Skin of body (tissue), 2 donors: ENCODE measurements around the gene ST8SIA1. TPM values are rescaled to one million over a fixed set of nuclear protein-coding genes. Genes with fewer than 3 reads are reported as not detected.
A peak's percentile ranks its signal among the peaks of the same experiment; 100 is the strongest.

Experiments used
- DNase-seq: peaks from one replicate; lab custom pipeline; 2025; lab: John Stamatoyannopoulos, UW
- total RNA-seq: library from RNA; depleted of rRNA; stranded (reverse); fragments of >200 nt; gene quantifications from one replicate; pipeline ENCODE4 v1.2.3, GENCODE V29; 2014

Gene ST8SIA1
- total RNA-seq, 1 donor from 2014 or later, result 6.0 TPM

GRCh38 chr12:22332202-22332601, 2.3 kb downstream of the ST8SIA1 start:
- DNase-seq, result peak; percentile 28

DNA sequence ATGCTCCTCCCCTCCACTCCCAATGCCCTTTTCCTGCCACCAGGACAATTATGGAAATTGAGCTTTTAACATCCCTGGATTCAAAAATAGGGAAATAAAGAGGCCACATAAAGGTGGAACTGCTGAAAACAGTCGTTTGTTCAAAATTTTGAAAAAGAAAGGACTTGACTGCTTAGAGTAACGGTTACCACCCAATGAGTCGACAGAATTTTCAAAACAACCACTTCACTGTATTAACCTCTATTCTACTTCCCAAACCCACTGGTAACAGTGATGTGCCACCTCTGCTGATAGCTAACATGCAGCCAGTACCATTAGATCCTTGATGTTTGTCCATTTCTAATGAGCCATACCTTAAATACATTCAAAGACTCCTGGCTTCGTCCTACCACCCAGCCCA, 4.9 kb downstream of the ST8SIA1 start:
- no peak for DNase-seq

GRCh38 chr12:22325218-22325617, 9.3 kb downstream of the ST8SIA1 start:
- DNase-seq, result no peak

DNA sequence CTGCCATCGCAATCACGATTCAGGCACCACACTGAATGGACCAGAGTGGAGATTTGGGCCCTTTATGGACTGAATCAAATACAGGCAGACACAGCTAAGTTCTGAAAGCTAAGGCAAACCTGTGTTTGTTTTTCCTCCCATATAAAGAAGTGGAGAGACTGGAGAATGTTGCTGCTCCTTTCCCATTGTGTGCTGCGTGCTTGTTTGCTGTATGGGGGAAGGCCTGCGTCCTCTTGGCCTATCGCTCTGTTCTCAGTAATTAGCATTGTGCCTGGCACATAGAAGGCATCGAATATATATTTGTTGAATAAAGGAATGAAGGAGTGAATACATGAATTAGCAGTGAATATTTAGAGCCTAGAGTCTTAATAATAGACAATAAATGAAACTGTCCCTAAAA, 12.4 kb downstream of the ST8SIA1 start:
- DNase-seq, result no peak

- no peak for DNase-seq
Measured at GRCh38 chr12:22321638-22322037, 12.9 kb downstream of the ST8SIA1 start.

DNA sequence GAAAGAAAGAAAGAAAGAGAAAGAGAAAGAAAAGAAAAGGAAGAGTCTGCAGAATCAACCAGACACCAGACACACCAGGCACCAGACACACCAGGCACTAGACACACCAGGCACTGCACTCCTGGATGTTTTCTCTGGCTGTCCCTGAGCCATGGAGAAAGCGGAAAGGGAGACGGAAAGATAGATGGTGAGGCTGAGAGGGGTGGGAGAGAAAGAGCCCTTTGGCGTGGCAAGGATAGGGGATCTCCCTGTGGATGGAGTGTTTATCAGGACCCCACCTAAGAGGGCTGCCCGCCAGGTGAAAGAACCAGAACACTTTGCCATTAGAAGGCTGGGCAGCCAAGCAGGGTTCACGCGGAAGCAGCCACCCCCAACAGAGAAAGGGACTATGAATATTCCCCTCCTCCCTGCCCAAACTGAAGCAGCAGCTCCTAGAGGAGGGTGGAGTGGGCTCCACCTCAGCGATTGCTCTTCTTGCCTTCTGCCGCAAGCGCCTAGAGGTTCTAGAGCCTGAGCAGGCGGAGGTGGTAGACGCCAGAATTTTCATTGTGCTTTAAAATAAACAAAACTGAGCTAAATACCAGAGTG, 13.4 kb downstream of the ST8SIA1 start:
- no peak for DNase-seq

DNA sequence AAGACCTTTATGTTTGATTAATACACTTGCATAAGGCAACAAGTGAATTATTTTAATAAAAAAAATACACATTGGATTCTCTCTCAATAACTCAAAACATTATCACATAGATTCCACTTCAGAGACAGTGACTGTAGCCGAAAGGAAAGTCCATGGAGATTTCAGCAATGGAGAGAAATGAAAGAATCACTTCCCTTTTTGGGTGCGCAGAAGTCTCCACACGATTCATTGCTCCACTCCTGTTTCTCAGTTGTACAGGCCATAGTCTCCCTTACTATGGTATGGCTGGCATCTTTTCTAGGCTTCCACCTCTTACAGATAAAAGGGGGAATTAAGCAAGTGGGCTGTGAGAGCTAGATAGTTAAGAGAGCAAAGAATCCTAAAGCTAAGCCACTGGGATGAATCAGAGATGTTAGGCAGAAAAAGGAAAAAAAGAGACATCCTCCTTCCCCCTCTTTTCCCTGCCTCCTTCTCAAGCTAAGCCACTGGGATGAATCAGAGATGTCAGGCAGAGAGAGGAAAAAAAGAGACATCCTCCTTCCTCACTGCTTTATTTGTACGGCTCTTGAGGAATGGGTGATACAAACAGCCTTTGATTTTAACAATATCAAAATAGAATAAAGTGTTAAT, 16.3 kb downstream of the ST8SIA1 start:
- no peak for DNase-seq

- DNase-seq, result no peak
Measured at GRCh38 chr12:22313963-22314330, 20.6 kb downstream of the ST8SIA1 start.

DNA sequence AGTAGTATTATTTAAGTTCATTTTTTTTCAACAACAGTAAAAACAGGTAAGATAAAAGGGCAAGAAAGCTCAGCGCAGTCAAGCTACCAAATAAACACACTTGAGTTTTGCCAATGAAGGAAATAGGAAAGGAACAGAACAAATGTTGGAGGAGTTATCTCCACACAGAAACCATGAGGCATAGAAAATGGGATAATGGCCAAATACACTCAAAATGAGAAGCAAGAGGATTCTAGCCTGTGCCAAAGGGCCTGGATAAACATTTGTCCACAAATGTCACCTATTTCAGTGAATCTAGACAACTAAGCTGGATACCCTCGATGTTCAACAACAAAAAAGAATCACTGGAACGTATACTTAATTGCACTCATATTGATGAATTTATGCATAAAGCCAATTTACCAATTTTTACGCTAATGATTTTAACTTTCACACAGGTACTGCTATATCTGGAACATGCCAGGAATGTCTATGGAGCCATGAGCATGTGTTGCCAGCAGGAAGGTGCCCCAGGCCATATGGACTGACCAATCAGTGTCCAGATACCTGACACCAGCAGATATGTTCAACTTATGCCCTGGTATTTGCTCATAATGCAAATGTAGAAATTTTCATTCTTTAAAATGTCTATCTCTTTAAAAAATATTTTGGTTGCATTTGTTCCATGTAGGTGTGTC, 21.1 kb downstream of the ST8SIA1 start:
- DNase-seq, result no peak

GRCh38 chr12:22312336-22312735, 22.2 kb downstream of the ST8SIA1 start:
- DNase-seq, result peak; percentile 88

DNA sequence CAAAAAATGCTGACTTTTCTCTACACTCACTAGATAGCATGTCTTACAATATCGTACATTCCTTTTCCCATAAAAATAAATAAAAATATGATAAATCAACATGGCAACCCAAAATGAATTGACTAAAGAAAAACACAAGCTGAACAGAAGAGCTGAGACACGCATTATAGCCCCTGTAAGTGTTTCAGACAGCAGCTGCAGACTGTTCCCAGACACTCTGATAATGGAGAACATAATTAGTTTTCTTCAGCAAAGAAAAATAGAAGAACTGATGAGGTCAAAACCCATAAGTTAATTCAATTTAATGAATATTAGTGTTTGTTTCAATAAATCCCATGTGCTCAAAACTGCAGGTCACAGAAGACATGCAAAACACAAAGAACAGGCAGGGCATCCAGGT, 23.8 kb downstream of the ST8SIA1 start:
- no peak for DNase-seq

- no peak for DNase-seq
Measured at GRCh38 chr12:22310275-22310674, 24.2 kb downstream of the ST8SIA1 start.

DNA sequence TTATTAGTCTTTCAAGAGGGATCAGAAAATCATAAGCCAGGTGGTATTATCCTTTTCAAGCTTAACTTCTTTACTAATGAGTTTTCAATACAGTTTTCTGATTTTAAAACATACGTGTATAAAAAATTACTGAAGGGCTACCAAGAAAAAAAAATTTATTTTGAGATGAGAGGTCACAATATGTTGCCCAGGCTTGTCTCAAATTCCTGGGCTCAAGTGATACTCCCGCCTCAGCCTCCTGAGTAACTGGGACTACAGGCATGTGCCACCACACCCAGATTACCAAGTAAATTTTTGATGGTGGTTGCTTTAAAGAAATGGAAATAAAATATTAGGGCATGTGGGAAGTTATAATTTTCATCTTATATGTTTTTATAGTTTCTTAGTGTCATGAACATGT, 26.7 kb downstream of the ST8SIA1 start:
- DNase-seq, result no peak

DNA sequence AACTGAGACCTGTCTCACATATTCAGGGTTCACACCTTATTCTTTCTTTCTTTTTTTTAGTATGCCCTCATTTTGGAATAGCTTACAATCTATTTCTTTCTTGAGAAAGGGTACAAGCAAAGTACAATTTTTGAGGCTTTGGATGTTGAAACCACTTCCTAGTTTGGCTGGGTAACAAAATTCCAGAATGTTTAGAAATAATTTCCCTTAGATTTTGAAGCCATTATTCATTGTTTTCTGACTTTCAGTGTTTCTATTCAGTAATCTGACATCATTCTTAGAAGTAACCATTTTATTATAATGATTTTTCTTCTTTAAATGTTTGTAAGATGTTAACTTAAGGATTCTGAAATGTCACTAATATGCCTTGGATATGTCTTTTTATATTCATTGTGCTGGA, 28.2 kb downstream of the ST8SIA1 start:
- no peak for DNase-seq

DNA sequence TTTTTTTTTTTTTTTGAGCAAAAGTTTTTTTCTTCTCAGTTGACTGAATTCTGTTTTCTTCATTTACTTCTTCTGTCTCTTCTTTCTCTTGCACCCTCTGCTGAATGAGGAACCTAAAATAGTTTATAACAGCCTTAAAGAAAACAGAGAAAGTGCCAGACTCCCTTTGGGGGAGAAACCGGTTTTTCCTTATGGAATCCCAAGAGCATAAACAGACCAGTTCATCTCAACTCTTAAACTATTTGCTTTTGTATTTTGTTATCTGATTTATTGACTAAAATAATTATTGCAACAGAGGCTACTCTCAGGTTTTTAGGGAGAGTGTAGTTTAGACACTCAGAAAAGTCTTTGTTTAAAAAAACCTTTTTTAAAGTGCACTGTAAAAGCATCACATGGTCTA, 30.2 kb downstream of the ST8SIA1 start:
- DNase-seq, result no peak

- no peak for DNase-seq
Measured at GRCh38 chr12:22299294-22299912, 35.1 kb downstream of the ST8SIA1 start.

- no peak for DNase-seq
Measured at GRCh38 chr12:22289250-22289649, 45.3 kb downstream of the ST8SIA1 start.

GRCh38 chr12:22287776-22288621, 46.5 kb downstream of the ST8SIA1 start:
- DNase-seq, result no peak

DNA sequence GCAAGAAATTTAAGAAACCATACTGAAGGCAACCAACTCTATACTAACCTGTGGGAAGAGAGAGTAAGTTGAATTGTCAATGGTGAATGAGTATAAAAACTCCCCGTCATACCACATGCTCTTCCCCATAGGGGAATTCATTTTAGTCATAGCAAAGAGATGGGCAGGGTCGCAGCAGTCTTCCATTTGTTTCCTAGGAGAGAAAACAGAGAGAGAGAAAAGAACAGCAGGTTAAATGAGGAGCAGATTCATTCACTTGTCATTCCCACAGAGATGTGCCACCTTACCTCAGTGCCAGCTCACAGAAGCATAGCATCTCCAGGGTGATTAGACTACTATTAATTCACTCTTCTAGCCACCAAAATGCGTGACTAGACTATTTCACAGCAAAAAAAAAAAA, 47.4 kb downstream of the ST8SIA1 start:
- no peak for DNase-seq

- no peak for DNase-seq
Measured at GRCh38 chr12:22286569-22286968, 47.9 kb downstream of the ST8SIA1 start.

GRCh38 chr12:22285846-22286245, 48.7 kb downstream of the ST8SIA1 start:
- DNase-seq, result no peak

DNA sequence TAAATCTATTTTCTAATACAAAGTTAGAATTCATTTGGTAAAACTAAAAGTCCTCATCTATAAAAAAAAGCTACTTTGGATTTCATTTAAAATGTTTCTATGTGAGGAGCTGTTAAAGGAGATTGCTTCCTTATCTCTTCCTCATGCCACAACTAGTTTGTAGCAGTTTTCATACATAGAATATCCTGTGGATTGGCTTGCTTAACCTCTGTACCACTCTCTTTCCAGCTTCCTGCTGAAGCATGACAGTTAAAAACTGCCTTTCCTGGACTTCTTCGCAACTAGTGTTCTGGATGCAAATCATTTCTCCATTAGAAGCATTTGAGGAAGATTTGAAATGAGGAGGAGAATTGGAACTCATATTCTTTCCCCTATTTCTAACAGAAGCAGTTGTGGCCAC, 49.6 kb downstream of the ST8SIA1 start:
- DNase-seq, result no peak
